DND-41 (cell line): ENCODE results near the gene PMEL.

Experiments used
- ATAC-seq: fragments of 200-7000 bp; cut with Tn5 transposase; 3 replicates; pipeline ENCODE4 v1.9.1; 2021; ENCODE audit warnings: low read depth; ENCODE audit not compliant: insufficient read depth
- DNase-seq: peaks from one replicate; pipeline ENCODE4 v3.0.0-alpha.2; 2020
- H2AFZ ChIP-seq: 2 replicates; pipeline ENCODE4 v1.6.0; 2012; ENCODE audit warnings: low read depth, low read length
- H3K27ac ChIP-seq: 2 replicates; pipeline ENCODE4 v1.5.1; 2012; ENCODE audit warnings: low read length, inconsistent platforms
- H3K27me3 ChIP-seq: fragments of 200-600 bp; sonication (generic); 2 replicates; pipeline ENCODE4 v1.6.0; 2012; ENCODE audit warnings: low read length, mild to moderate bottlenecking, inconsistent platforms; ENCODE audit not compliant: insufficient read depth, poor library complexity
- H3K36me3 ChIP-seq: 2 replicates; pipeline ENCODE4 v1.5.1; 2012; ENCODE audit warnings: low read length, inconsistent platforms; ENCODE audit not compliant: insufficient read depth
- H3K4me1 ChIP-seq: 2 replicates; pipeline ENCODE4 v1.5.1; 2012; ENCODE audit warnings: mild to moderate bottlenecking, low read length; ENCODE audit not compliant: insufficient read depth
- H3K4me2 ChIP-seq: 2 replicates; pipeline ENCODE4 v1.6.0; 2012; ENCODE audit warnings: mild to moderate bottlenecking, moderate library complexity, low read length, inconsistent platforms; ENCODE audit not compliant: insufficient read depth
- H3K4me3 ChIP-seq, 2 experiments: fragments of 200-600 bp in 1 of 2; shearing (Covaris generic) in 1 of 2; 2 replicates each; pipeline ENCODE4 v1.5.1; 2012 to 2016; ENCODE audit warnings: inconsistent platforms in 2 of 2, low read length in 2 of 2, mild to moderate bottlenecking in 2 of 2, low read depth in 1 of 2, moderate library complexity in 1 of 2
- H3K79me2 ChIP-seq: 2 replicates; pipeline ENCODE4 v1.6.0; 2012; ENCODE audit warnings: low read length, inconsistent platforms; ENCODE audit not compliant: insufficient read depth
- H3K9ac ChIP-seq: 2 replicates; pipeline ENCODE4 v1.6.0; 2012; ENCODE audit warnings: low read depth, mild to moderate bottlenecking, inconsistent platforms, low read length, moderate library complexity
- H3K9me3 ChIP-seq: 2 replicates; pipeline ENCODE4 v1.5.1; 2012; ENCODE audit warnings: low read length, moderate library complexity, mild to moderate bottlenecking, inconsistent platforms; ENCODE audit not compliant: insufficient read depth, severe bottlenecking
- H4K20me1 ChIP-seq: 2 replicates; pipeline ENCODE4 v1.6.0; 2012; ENCODE audit warnings: low read length; ENCODE audit not compliant: insufficient read depth
- CTCF ChIP-seq: IDR thresholded peaks from 2 replicates; pipeline ENCODE4 v1.5.1; 2012; ENCODE audit warnings: borderline replicate concordance, low read length, moderate library complexity, mild to moderate bottlenecking; ENCODE audit not compliant: poor library complexity, severe bottlenecking; ENCODE audit errors: extremely low read depth
- EZH2 ChIP-seq: IDR thresholded peaks from 3 replicates; pipeline ENCODE4 v1.6.1; 2012; ENCODE audit warnings: borderline replicate concordance, low read depth, mild to moderate bottlenecking, moderate library complexity, low read length, inconsistent platforms; ENCODE audit not compliant: severe bottlenecking

The PMEL gene

GRCh38 chr12:55965941-55966407, at the start of gene PMEL:
PMEL (minus strand) TSS chr12:55966042; CDS start chr12:55966011, 31 bp downstream.
- ATAC-seq (no peak), DNase-seq (no peak)
- Histone ChIP-seq H3K4me2 (peak within 1 kb of the TSS; percentile 85), H3K4me3 (peak within 1 kb of the TSS; percentile 86 to 88), H3K4me1 (peaks cover 46% of the 10 kb centered on the region), H3K79me2 (peaks cover 34% of the 10 kb centered on the region), H4K20me1 (no peaks in the 10 kb centered on the region), H3K27me3 (no peaks in the 10 kb centered on the region), H3K9ac (peak within 1 kb of the TSS; percentile 80), H2AFZ (peak within 1 kb of the TSS; percentile 97), H3K36me3 (peaks cover 32% of the 10 kb centered on the region), H3K27ac (peak within 1 kb of the TSS; percentile 84), H3K9me3 (no peaks in the 10 kb centered on the region)
- TF ChIP-seq EZH2, result no peak
- no peak for TF ChIP-seq CTCF

GRCh38 chr12:56014205-56014604, 48.4 kb upstream of the PMEL start:
- no peak overlapping the region for H3K27ac ChIP-seq
- no peaks in the 10 kb centered on the region for H3K79me2 ChIP-seq
- DNase-seq, result no peak
- H3K36me3 ChIP-seq, result no peaks in the 10 kb centered on the region
- no peaks in the 10 kb centered on the region for H3K9me3 ChIP-seq
- no peak overlapping the region for H3K4me3 ChIP-seq
- H3K9ac ChIP-seq, result no peak overlapping the region
- H2AFZ ChIP-seq, result no peak overlapping the region
- no peaks in the 10 kb centered on the region for H3K27me3 ChIP-seq
- ATAC-seq, result no peak
- no peak for TF ChIP-seq CTCF
- H3K4me1 ChIP-seq, result peaks cover under 1% of the 10 kb centered on the region; the same call in 1 of the 2 replicates
- no peaks in the 10 kb centered on the region for H4K20me1 ChIP-seq
- no peak overlapping the region for H3K4me2 ChIP-seq

GRCh38 chr12:56013482-56013881, 47.6 kb upstream of the PMEL start:
- Histone ChIP-seq H3K36me3 (no peaks in the 10 kb centered on the region), H2AFZ (no peak overlapping the region), H3K9me3 (no peaks in the 10 kb centered on the region), H4K20me1 (no peaks in the 10 kb centered on the region), H3K79me2 (no peaks in the 10 kb centered on the region), H3K4me3 (no peak overlapping the region), H3K27ac (no peak overlapping the region), H3K4me1 (no peaks in the 10 kb centered on the region), H3K27me3 (no peaks in the 10 kb centered on the region), H3K4me2 (no peak overlapping the region), H3K9ac (no peak overlapping the region)
- DNase-seq, result no peak
- no peak for TF ChIP-seq CTCF
- ATAC-seq, result no peak
